OCI-LY7 (cell line): ENCODE measurements around the gene GRK4. TPM values are rescaled to one million over a fixed set of nuclear protein-coding genes. Genes with fewer than 3 reads are reported as not detected.

Source experiments
- BruUV-seq: library from RNA; stranded (reverse); fragments of 400-500 nt; replicated peaks from 2 replicates; lab custom pipeline; 2021; lab: Mats Ljungman, UMichigan
- CTCF ChIA-PET: fragments of 300-600 bp; sonication (Branson Sonifier 250); formaldehyde crosslinking; loops from one replicate; lab custom pipeline; 2022; ENCODE audit warnings: antibody characterized with exemption; ENCODE audit not compliant: unreplicated experiment; lab: Charles Lee
- POLR2A ChIA-PET: fragments of 300-600 bp; sonication (Branson Sonifier 250); formaldehyde crosslinking; loops from one replicate; lab custom pipeline; 2022; ENCODE audit warnings: antibody characterized with exemption; lab: Charles Lee
- DNase-seq: peaks from one replicate; pipeline ENCODE4 v3.0.0-alpha.2; 2015; ENCODE audit warnings: low spot score
- H2AFZ ChIP-seq: fragments of 200-600 bp; sonication (generic), shearing (Covaris generic); 2 replicates; pipeline ENCODE4 v1.6.1; 2014; ENCODE audit warnings: mild to moderate bottlenecking, antibody characterized with exemption, low read length, moderate library complexity
- H3K27ac ChIP-seq: fragments of 200-600 bp; sonication (generic); 2 replicates; pipeline ENCODE4 v1.5.1; 2014; ENCODE audit warnings: mixed run types, low read depth, mild to moderate bottlenecking, moderate library complexity, low read length, inconsistent platforms; ENCODE audit not compliant: poor library complexity, severe bottlenecking
- H3K36me3 ChIP-seq: fragments of 200-600 bp; sonication (generic); 2 replicates; pipeline ENCODE4 v1.6.1; 2014; ENCODE audit warnings: mild to moderate bottlenecking, antibody characterized with exemption, low read length, moderate library complexity, mixed read lengths; ENCODE audit not compliant: insufficient read depth
- H3K4me1 ChIP-seq: fragments of 200-600 bp; sonication (generic); 2 replicates; pipeline ENCODE4 v1.5.1; 2014; ENCODE audit warnings: mild to moderate bottlenecking, low read length; ENCODE audit not compliant: insufficient read depth, poor library complexity, severe bottlenecking
- H3K4me2 ChIP-seq: fragments of 200-600 bp; sonication (generic); 2 replicates; pipeline ENCODE4 v1.6.1; 2014; ENCODE audit warnings: mild to moderate bottlenecking, low read length
- H3K4me3 ChIP-seq: fragments of 200-600 bp; sonication (generic); 2 replicates; pipeline ENCODE4 v1.5.1; 2014; ENCODE audit warnings: mild to moderate bottlenecking, low read depth, low read length; ENCODE audit not compliant: poor library complexity, severe bottlenecking
- H3K79me2 ChIP-seq: fragments of 200-600 bp; sonication (generic); 2 replicates; pipeline ENCODE4 v1.6.1; 2016; ENCODE audit warnings: low read depth, mild to moderate bottlenecking, low read length, moderate library complexity, mixed read lengths; ENCODE audit not compliant: insufficient read depth
- H3K9me2 ChIP-seq: fragments of 200-600 bp; sonication (generic); 2 replicates; pipeline ENCODE4 v1.6.1; 2016; ENCODE audit warnings: mild to moderate bottlenecking, low read length, mixed read lengths; ENCODE audit not compliant: insufficient read depth
- H3K9me3 ChIP-seq: fragments of 200-600 bp; sonication (generic); 2 replicates; pipeline ENCODE4 v1.6.1; 2014; ENCODE audit warnings: mild to moderate bottlenecking, mixed run types, low read length, mixed read lengths
- H4K20me1 ChIP-seq: fragments of 200-600 bp; sonication (generic); 2 replicates; pipeline ENCODE4 v1.6.1; 2014; ENCODE audit warnings: mild to moderate bottlenecking, antibody characterized with exemption, low read length, moderate library complexity, mixed read lengths; ENCODE audit not compliant: insufficient read depth
- CTCF ChIP-seq: fragments of 200-600 bp; sonication (generic); conservative IDR thresholded peaks from 2 replicates; pipeline ENCODE4 v1.5.1; 2014; ENCODE audit warnings: mild to moderate bottlenecking, antibody characterized with exemption, low read length, moderate library complexity, mixed read lengths
- EZH2phosphoT487 ChIP-seq: fragments of 200-600 bp; sonication (generic); IDR thresholded peaks from 2 replicates; pipeline ENCODE4 v1.6.1; 2018; ENCODE audit warnings: low read depth, borderline replicate concordance, mild to moderate bottlenecking, mixed run types, antibody characterized with exemption, low read length, moderate library complexity, mixed read lengths
- intact Hi-C: fragments of 100-400 bp; cut with micrococcal nuclease; formaldehyde crosslinking; loops from one replicate; pipeline ENCODE4 v1.10.0; 2022; ENCODE audit not compliant: unreplicated experiment
- total RNA-seq, 2 experiments: library from RNA; depleted of rRNA in 1 of 2; stranded (reverse); fragments of >200 nt in 1 of 2; shearing (Covaris generic) in 1 of 2; gene quantifications; 2 replicates each; pipeline ENCODE4 v1.2.3, GENCODE V29; 2014 to 2022

The GRK4 gene
- total RNA-seq, 2 experiments from 2014 or later = 6.5 to 9.1 TPM

- Histone ChIP-seq H3K9me2 (no peaks in the 10 kb centered on the region), H3K27ac (no peak overlapping the region), H3K79me2 (no peaks in the 10 kb centered on the region), H4K20me1 (no peaks in the 10 kb centered on the region), H3K36me3 (peaks cover 96% of the 10 kb centered on the region), H3K4me3 (no peak overlapping the region), H2AFZ (no peak overlapping the region), H3K9me3 (no peaks in the 10 kb centered on the region), H3K4me2 (no peak overlapping the region), H3K4me1 (peaks cover 9% of the 10 kb centered on the region)
- ChIA-PET POLR2A (no interaction called here), CTCF (no interaction called here)
- TF ChIP-seq CTCF (no peak), EZH2phosphoT487 (no peak)
- BruUV-seq = no TSS peak
- intact Hi-C loops = no loop called here
- DNase-seq = no peak
These were observed 21.3 kb upstream of the GRK4 start for GRCh38 chr4:2942037-2942531.

GRCh38 chr4:2942532-2943363 is 20.6 kb upstream of the GRK4 start:
- TF ChIP-seq CTCF (no peak), EZH2phosphoT487 (no peak)
- H3K4me2 ChIP-seq = no peak overlapping the region
- CTCF ChIA-PET = interaction anchor here (0.6 kb wide), 1 partner anchor 13 kb away, joined by 3 read pairs; no protein-coding TSS in a partner anchor
- no peaks in the 10 kb centered on the region for H3K79me2 ChIP-seq
- H2AFZ ChIP-seq = no peak overlapping the region
- intact Hi-C loops = no loop called here
- BruUV-seq = no TSS peak
- H4K20me1 ChIP-seq = no peaks in the 10 kb centered on the region
- POLR2A ChIA-PET = no interaction called here
- H3K36me3 ChIP-seq = peaks cover 96% of the 10 kb centered on the region
- H3K4me1 ChIP-seq = peaks cover 2% of the 10 kb centered on the region
- DNase-seq = no peak
- H3K9me3 ChIP-seq = no peaks in the 10 kb centered on the region
- H3K27ac ChIP-seq = no peak overlapping the region
- no peaks in the 10 kb centered on the region for H3K9me2 ChIP-seq
- H3K4me3 ChIP-seq = no peak overlapping the region
